ENCODE results near the gene PDE4C. TPM values are rescaled to one million over a fixed set of nuclear protein-coding genes. Genes with fewer than 3 reads are reported as not detected.

Gene PDE4C
- total and polyA plus RNA-seq, 4 donors = 0.88 to 2.6 (median 1.4) TPM

Other genes with a start within 250 kb of the PDE4C start
- gene ARRDC2, start 218.3 kb downstream of the PDE4C start, total RNA-seq = 1 to 10 TPM; 6.4 to 8.0 TPM
- 1 to 10 TPM; 4.9 to 5.3 TPM for gene ARRDC2, start 218.3 kb downstream of the PDE4C start, polyA plus RNA-seq (ENCODE audit: insufficient read length in 2 of 2)
- gene IL12RB1, start 139.5 kb downstream of the PDE4C start, total RNA-seq = under 1 TPM; 0.40 to 0.50 TPM
- gene IL12RB1, start 139.5 kb downstream of the PDE4C start, polyA plus RNA-seq (ENCODE audit: insufficient read length in 2 of 2) = under 1 TPM; 0.66 to 0.93 TPM
- gene MAST3, start 128.7 kb downstream of the PDE4C start, total RNA-seq = 1 to 10 TPM; 5.8 to 8.9 TPM
- 10 to 100 TPM; 17.3 to 22.0 TPM for gene MAST3, start 128.7 kb downstream of the PDE4C start, polyA plus RNA-seq (ENCODE audit: insufficient read length in 2 of 2)
- 10 to 100 TPM; 14.1 to 37.2 TPM for gene PIK3R2, start 73.3 kb downstream of the PDE4C start, total RNA-seq
- 100 to 1,000 TPM; 115 to 134 TPM for gene PIK3R2, start 73.3 kb downstream of the PDE4C start, polyA plus RNA-seq (ENCODE audit: insufficient read length in 2 of 2)
- gene IFI30, start 52.6 kb downstream of the PDE4C start, total RNA-seq = 10 to 100 TPM; 10.3 to 14.6 TPM
- gene IFI30, start 52.6 kb downstream of the PDE4C start, polyA plus RNA-seq (ENCODE audit: insufficient read length in 2 of 2) = 1 to 10 TPM; 1.9 to 2.8 TPM
- gene MPV17L2, start 33.2 kb downstream of the PDE4C start, total RNA-seq = 10 to 100 TPM in 1 of 2 donors, 1 to 10 TPM in 1; 4.7 to 10.4 TPM
- gene MPV17L2, start 33.2 kb downstream of the PDE4C start, polyA plus RNA-seq (ENCODE audit: insufficient read length in 2 of 2) = 10 to 100 TPM; 13.8 to 14.7 TPM
- 10 to 100 TPM; 26.7 to 86.6 TPM for gene RAB3A, start 22.4 kb downstream of the PDE4C start, total RNA-seq
- 100 to 1,000 TPM; 336 to 342 TPM for gene RAB3A, start 22.4 kb downstream of the PDE4C start, polyA plus RNA-seq (ENCODE audit: insufficient read length in 2 of 2)
- gene IQCN, start 48.0 kb upstream of the PDE4C start, total RNA-seq = 1 to 10 TPM in 1 of 2 donors, under 1 TPM in 1; 0.59 to 4.4 TPM
- gene IQCN, start 48.0 kb upstream of the PDE4C start, polyA plus RNA-seq (ENCODE audit: insufficient read length in 2 of 2) = 1 to 10 TPM; 5.0 to 9.0 TPM
- 100 to 1,000 TPM in 1 of 2 donors, 10 to 100 TPM in 1; 73.2 to 101 TPM for gene JUND, start 55.2 kb upstream of the PDE4C start, total RNA-seq
- 100 to 1,000 TPM; 127 to 136 TPM for gene JUND, start 55.2 kb upstream of the PDE4C start, polyA plus RNA-seq (ENCODE audit: insufficient read length in 2 of 2)
- 100 to 1,000 TPM in 1 of 2 donors, 10 to 100 TPM in 1; 69.4 to 120 TPM for gene LSM4, start 96.6 kb upstream of the PDE4C start, total RNA-seq
- 100 to 1,000 TPM; 104 to 105 TPM for gene LSM4, start 96.6 kb upstream of the PDE4C start, polyA plus RNA-seq (ENCODE audit: insufficient read length in 2 of 2)
- gene PGPEP1, start 114.2 kb upstream of the PDE4C start, total RNA-seq = 10 to 100 TPM; 16.2 to 28.4 TPM
- 10 to 100 TPM; 21.5 to 33.5 TPM for gene PGPEP1, start 114.2 kb upstream of the PDE4C start, polyA plus RNA-seq (ENCODE audit: insufficient read length in 2 of 2)
- 1 to 10 TPM; 1.7 to 4.2 TPM for gene GDF15, start 159.7 kb upstream of the PDE4C start, total RNA-seq
- 1 to 10 TPM in 1 of 2 donors, under 1 TPM in 1; 0.89 to 2.2 TPM for gene GDF15, start 159.7 kb upstream of the PDE4C start, polyA plus RNA-seq (ENCODE audit: insufficient read length in 2 of 2)
- 1 to 10 TPM; 1.8 to 2.4 TPM for gene LRRC25, start 171.2 kb upstream of the PDE4C start, total RNA-seq
- gene LRRC25, start 171.2 kb upstream of the PDE4C start, polyA plus RNA-seq (ENCODE audit: insufficient read length in 2 of 2) = 1 to 10 TPM; 1.3 to 1.4 TPM
- gene SSBP4, start 193.0 kb upstream of the PDE4C start, total RNA-seq = 100 to 1,000 TPM in 1 of 2 donors, 10 to 100 TPM in 1; 33.5 to 101 TPM
- gene SSBP4, start 193.0 kb upstream of the PDE4C start, polyA plus RNA-seq (ENCODE audit: insufficient read length in 2 of 2) = 100 to 1,000 TPM; 154 to 166 TPM
- gene ISYNA1, start 211.7 kb upstream of the PDE4C start, total RNA-seq = 10 to 100 TPM; 51.0 to 100.0 TPM
- 100 to 1,000 TPM; 127 to 180 TPM for gene ISYNA1, start 211.7 kb upstream of the PDE4C start, polyA plus RNA-seq (ENCODE audit: insufficient read length in 2 of 2)